HL-60 (cell line): ENCODE measurements around the gene RNF222.

Experiments used
- DNase-seq, 2 experiments: peaks; one replicate each; pipeline ENCODE4 v3.0.0-alpha.2; 2010 to 2020; ENCODE audit warnings: low read depth in 1 of 2, low spot score in 1 of 2
- H3K27ac ChIP-seq: fragments of 250-450 bp; sonication (Bioruptor Pico); replicated peaks from 2 replicates; pipeline ENCODE4 v1.5.1; 2020; ENCODE audit warnings: mild to moderate bottlenecking, moderate library complexity
- H3K27me3 ChIP-seq: fragments of 250-450 bp; sonication (Bioruptor Pico); 2 replicates; pipeline ENCODE4 v1.5.1; 2021; ENCODE audit warnings: mild to moderate bottlenecking, moderate library complexity; ENCODE audit not compliant: insufficient read depth, poor library complexity, severe bottlenecking
- H3K4me3 ChIP-seq: replicated peaks from 2 replicates; pipeline ENCODE4 v1.5.1; 2011; ENCODE audit warnings: mild to moderate bottlenecking, control low read depth, low read length; ENCODE audit not compliant: insufficient read depth
- GABPA ChIP-seq: IDR thresholded peaks from 2 replicates; pipeline ENCODE4 v1.6.1; 2012; ENCODE audit warnings: low read depth
- POLR2AphosphoS5 ChIP-seq: IDR thresholded peaks from 2 replicates; pipeline ENCODE4 v1.6.1; 2012; ENCODE audit warnings: low read depth
- SPI1 ChIP-seq: IDR thresholded peaks from 2 replicates; pipeline ENCODE4 v1.6.1; 2012; ENCODE audit warnings: low read depth, mild to moderate bottlenecking, borderline replicate concordance
- TF ChIP-seq, protein P1 (sequence below): IDR thresholded peaks from one replicate; pipeline ENCODE4 v1.5.1; 2011; ENCODE audit warnings: low read length, control low read depth, inconsistent platforms; ENCODE audit not compliant: insufficient read depth
- TF ChIP-seq, protein P2 (sequence below): IDR thresholded peaks from 2 replicates; pipeline ENCODE4 v1.6.1; 2012; ENCODE audit warnings: low read depth; ENCODE audit not compliant: insufficient replicate concordance

Gene RNF222

DNA sequence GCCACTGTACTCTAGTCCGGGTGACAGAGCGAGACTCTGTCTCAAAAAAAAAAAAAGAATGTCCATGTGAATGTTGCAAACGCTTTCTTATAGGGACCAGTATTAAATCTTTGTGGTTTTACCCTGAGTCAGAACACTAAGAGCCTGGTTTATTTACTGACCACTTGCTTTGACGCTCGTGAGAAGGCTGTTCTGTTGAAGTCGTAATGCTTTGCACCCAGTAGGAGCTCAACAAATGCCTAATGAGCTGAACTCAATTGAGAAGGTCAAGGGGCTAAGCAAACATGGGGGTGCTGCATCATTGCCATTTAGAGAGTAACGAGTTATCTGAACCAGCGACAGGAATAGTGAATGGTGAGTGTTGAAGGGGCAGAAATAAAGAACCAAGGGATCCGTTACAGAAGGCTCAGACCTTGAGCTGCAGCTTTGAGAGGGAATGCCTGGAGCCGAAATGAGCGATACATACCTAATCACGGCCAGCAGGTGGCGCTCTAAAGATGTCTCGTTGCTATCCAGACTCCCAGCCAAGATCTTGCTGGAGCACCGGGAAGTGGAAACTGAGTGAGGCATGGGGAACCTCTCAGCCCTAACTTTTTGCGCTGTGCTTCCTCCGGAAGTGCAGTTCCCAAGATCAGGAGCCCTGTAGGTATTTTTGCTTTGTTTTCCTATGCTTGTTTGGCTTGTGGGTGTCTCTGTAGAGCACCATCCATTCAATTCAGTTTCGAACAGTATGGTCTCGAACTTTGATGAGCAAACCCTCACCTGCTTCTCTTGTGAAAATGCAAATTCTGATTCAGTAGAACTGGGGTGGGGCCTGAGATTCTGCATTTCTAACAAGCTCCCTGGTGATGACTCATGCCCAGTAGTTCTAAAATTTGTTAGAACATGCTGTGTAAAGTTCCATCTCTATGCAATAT is 12.6 kb upstream of the RNF222 start:
- Histone ChIP-seq H3K27me3 (no peaks in the 10 kb centered on the region), H3K4me3 (no peak overlapping the region), H3K27ac (no peak overlapping the region)
- peak; percentile 66 to 72 for DNase-seq
- no peak for TF ChIP-seq POLR2AphosphoS5
- TF ChIP-seq, protein P1, sequence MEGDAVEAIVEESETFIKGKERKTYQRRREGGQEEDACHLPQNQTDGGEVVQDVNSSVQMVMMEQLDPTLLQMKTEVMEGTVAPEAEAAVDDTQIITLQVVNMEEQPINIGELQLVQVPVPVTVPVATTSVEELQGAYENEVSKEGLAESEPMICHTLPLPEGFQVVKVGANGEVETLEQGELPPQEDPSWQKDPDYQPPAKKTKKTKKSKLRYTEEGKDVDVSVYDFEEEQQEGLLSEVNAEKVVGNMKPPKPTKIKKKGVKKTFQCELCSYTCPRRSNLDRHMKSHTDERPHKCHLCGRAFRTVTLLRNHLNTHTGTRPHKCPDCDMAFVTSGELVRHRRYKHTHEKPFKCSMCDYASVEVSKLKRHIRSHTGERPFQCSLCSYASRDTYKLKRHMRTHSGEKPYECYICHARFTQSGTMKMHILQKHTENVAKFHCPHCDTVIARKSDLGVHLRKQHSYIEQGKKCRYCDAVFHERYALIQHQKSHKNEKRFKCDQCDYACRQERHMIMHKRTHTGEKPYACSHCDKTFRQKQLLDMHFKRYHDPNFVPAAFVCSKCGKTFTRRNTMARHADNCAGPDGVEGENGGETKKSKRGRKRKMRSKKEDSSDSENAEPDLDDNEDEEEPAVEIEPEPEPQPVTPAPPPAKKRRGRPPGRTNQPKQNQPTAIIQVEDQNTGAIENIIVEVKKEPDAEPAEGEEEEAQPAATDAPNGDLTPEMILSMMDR: peak; percentile 31

DNA sequence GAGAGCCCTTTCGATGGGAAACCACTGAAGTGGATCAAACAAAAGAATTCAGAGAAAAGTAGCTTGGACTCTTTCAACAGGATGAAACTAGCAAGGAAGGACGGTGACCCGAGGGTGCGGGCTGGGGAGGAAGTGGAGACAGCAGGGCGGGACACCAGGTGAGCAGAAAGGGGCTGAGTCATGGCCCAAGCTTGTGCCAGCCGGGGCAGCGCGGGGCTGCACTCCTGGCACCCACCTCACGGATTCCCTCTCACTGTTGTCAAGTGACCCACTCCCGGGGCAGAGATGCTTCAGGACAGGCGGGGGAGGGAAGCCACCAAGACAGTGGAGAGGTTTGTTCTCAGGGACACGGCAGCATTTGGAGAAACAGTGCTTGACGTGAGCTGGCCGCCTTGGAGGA is 10.7 kb upstream of the RNF222 start:
- no peak overlapping the region for H3K4me3 ChIP-seq
- TF ChIP-seq, protein P2, sequence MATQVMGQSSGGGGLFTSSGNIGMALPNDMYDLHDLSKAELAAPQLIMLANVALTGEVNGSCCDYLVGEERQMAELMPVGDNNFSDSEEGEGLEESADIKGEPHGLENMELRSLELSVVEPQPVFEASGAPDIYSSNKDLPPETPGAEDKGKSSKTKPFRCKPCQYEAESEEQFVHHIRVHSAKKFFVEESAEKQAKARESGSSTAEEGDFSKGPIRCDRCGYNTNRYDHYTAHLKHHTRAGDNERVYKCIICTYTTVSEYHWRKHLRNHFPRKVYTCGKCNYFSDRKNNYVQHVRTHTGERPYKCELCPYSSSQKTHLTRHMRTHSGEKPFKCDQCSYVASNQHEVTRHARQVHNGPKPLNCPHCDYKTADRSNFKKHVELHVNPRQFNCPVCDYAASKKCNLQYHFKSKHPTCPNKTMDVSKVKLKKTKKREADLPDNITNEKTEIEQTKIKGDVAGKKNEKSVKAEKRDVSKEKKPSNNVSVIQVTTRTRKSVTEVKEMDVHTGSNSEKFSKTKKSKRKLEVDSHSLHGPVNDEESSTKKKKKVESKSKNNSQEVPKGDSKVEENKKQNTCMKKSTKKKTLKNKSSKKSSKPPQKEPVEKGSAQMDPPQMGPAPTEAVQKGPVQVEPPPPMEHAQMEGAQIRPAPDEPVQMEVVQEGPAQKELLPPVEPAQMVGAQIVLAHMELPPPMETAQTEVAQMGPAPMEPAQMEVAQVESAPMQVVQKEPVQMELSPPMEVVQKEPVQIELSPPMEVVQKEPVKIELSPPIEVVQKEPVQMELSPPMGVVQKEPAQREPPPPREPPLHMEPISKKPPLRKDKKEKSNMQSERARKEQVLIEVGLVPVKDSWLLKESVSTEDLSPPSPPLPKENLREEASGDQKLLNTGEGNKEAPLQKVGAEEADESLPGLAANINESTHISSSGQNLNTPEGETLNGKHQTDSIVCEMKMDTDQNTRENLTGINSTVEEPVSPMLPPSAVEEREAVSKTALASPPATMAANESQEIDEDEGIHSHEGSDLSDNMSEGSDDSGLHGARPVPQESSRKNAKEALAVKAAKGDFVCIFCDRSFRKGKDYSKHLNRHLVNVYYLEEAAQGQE: no peak
- TF ChIP-seq, protein P1: no peak
- TF ChIP-seq SPI1 (no peak), GABPA (no peak), POLR2AphosphoS5 (no peak)
- DNase-seq: no peak
- no peak overlapping the region for H3K27ac ChIP-seq
- H3K27me3 ChIP-seq: no peaks in the 10 kb centered on the region

DNA sequence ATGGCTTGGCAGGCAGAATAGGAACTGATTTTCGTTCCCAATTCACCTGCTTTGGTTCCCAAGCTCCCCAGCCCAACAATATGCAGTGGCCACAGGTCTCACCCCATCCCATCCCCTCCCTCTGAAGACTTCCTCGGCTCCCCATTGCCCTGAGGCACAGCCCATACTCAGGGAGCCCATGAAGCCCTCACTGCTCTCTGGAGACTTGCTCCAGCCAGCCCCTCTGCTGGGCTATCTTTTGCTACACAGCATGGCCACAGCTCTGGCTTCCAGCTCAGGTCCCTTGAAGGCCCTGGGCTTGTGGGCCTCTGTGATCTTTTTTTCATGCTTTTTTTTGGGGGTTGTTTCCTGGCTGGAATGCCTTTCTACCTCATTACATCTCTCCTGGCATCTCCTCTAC is 8.5 kb upstream of the RNF222 start:
- no peak for DNase-seq
- H3K27me3 ChIP-seq: no peaks in the 10 kb centered on the region
- H3K4me3 ChIP-seq: no peak overlapping the region
- no peak for TF ChIP-seq SPI1
- no peak for TF ChIP-seq GABPA
- TF ChIP-seq, protein P1: no peak
- TF ChIP-seq, protein P2: no peak
- TF ChIP-seq POLR2AphosphoS5: no peak
- no peak overlapping the region for H3K27ac ChIP-seq
